Measurements from ENCODE around the gene ACP7. TPM values are rescaled to one million over a fixed set of nuclear protein-coding genes. Genes with fewer than 3 reads are reported as not detected.

The ACP7 gene
- total and polyA plus RNA-seq, 2 donors (not counting 3 experiments of a cell fraction or from before 2014, with no cell fraction given) = 0.04 to 0.49 TPM

DNA sequence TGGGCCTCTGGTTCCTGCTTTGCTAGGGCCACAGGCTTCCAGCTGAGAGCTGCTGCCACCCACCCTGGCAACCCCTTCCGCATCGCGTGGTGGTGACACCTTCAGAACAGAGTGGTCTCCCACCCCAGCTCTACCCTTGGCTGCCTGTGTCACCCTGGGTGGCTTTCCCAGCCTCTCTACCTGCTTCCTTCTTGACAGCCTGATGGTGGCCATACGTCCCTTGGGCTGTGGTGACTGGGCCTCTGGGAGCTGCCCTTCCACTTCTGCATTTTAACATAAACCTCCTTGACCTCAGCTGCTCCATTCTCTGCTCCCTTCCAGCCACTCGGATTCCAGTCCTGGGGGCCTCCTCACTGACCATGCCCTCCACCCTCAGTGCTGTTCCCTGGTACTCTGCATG is 58.5 kb downstream of the ACP7 start:
- no peak overlapping the region for H3K4me2 ChIP-seq (ENCODE audit: insufficient read depth, low read length)
- TF ChIP-seq JUN (IDR thresholded peaks at IDR 0.05; ENCODE audit: borderline replicate concordance, insufficient read depth, insufficient read length, low read depth) (no peak), MYC (IDR thresholded peaks at IDR 0.05; ENCODE audit: low read depth, low read length) (no peak), FOS (IDR thresholded peaks at IDR 0.05; ENCODE audit: borderline replicate concordance, insufficient read depth, low read length) (no peak), POLR2AphosphoS5 (IDR thresholded peaks at IDR 0.05; ENCODE audit: insufficient read depth, low read depth, low read length) (no peak), POLR2A (IDR thresholded peaks at IDR 0.05; ENCODE audit: low read depth, low read length) (no peak), EZH2 (IDR thresholded peaks at IDR 0.05; ENCODE audit: borderline replicate concordance, low read depth, low read length, severe bottlenecking) (no peak), GATA2 (IDR thresholded peaks at IDR 0.05; ENCODE audit: insufficient read depth, insufficient read length, low read depth, low read length) (no peak)
- TF ChIP-seq, protein P1, sequence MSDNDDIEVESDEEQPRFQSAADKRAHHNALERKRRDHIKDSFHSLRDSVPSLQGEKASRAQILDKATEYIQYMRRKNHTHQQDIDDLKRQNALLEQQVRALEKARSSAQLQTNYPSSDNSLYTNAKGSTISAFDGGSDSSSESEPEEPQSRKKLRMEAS (IDR thresholded peaks at IDR 0.05; ENCODE audit: insufficient read depth, insufficient read length) = no peak
- TF ChIP-seq, protein P2, sequence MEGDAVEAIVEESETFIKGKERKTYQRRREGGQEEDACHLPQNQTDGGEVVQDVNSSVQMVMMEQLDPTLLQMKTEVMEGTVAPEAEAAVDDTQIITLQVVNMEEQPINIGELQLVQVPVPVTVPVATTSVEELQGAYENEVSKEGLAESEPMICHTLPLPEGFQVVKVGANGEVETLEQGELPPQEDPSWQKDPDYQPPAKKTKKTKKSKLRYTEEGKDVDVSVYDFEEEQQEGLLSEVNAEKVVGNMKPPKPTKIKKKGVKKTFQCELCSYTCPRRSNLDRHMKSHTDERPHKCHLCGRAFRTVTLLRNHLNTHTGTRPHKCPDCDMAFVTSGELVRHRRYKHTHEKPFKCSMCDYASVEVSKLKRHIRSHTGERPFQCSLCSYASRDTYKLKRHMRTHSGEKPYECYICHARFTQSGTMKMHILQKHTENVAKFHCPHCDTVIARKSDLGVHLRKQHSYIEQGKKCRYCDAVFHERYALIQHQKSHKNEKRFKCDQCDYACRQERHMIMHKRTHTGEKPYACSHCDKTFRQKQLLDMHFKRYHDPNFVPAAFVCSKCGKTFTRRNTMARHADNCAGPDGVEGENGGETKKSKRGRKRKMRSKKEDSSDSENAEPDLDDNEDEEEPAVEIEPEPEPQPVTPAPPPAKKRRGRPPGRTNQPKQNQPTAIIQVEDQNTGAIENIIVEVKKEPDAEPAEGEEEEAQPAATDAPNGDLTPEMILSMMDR (IDR thresholded peaks at IDR 0.05; ENCODE audit: extremely low read depth in 1 of 2, insufficient read depth in 1 of 2, low read depth in 1 of 2, low read length in 2 of 2) = no peak
- intact Hi-C loops (cut with micrococcal nuclease) (no loop called here), dilution Hi-C loops (cut with MboI; ENCODE audit: extremely low pct_ligation_motif_present, low sequenced_read_pairs) (no loop called here)
- no peak overlapping the region for H2AFZ ChIP-seq (ENCODE audit: low read depth, low read length)
- H3K4me1 ChIP-seq (ENCODE audit: control insufficient read depth, extremely low read depth, insufficient read depth, low read length) = peaks cover 19% of the 10 kb centered on the region
- no peak overlapping the region for H3K9ac ChIP-seq (replicated peaks; ENCODE audit: extremely low read depth, insufficient read depth, low read length)
- FAIRE-seq = no peak
- ChIA-PET POLR2A (no interaction called here), CTCF (no interaction called here)
- H4K20me1 ChIP-seq (replicated peaks; ENCODE audit: control insufficient read depth, extremely low read depth, insufficient read depth, low read length) = peaks cover 3% of the 10 kb centered on the region
- DNase-seq (ENCODE audit: low read depth, low spot score) = no peak
- H3K79me2 ChIP-seq (ENCODE audit: control insufficient read depth, insufficient read depth, low read length) = peaks cover 72% of the 10 kb centered on the region
- no peak overlapping the region for H3K4me3 ChIP-seq (replicated peaks in 1 of 3; ENCODE audit: insufficient read depth in 1 of 3, low read depth in 1 of 3, low read length in 3 of 3)
- no peaks in the 10 kb centered on the region for H3K36me3 ChIP-seq (ENCODE audit: control insufficient read depth in 2 of 2, extremely low read depth in 1 of 2, insufficient read depth in 2 of 2, low read length in 2 of 2)
- no peaks in the 10 kb centered on the region for H3K9me3 ChIP-seq (replicated peaks; ENCODE audit: control insufficient read depth, insufficient read depth, low read length)
- H3K27me3 ChIP-seq (ENCODE audit: control insufficient read depth in 2 of 2, insufficient read depth in 2 of 2, low read length in 2 of 2) = no peaks in the 10 kb centered on the region
- BruUV-seq (replicated peaks) = no TSS peak
- no peak overlapping the region for H3K27ac ChIP-seq (ENCODE audit: insufficient read depth, low read depth, low read length)
- H3K9me1 ChIP-seq (replicated peaks; ENCODE audit: control insufficient read depth, extremely low read depth, insufficient read depth, low read length) = no peaks in the 10 kb centered on the region
